Measurements from ENCODE around the gene AAMP. TPM values are rescaled to one million over a fixed set of nuclear protein-coding genes. Genes with fewer than 3 reads are reported as not detected.

Gene AAMP
- total RNA-seq, 1 donor from 2014 or later: 59.9 TPM

Small RNAs within 50 kb of the gene (microRNA-seq; reads per million reads assigned to microRNA genes)
- 2.9 reads per million for gene MIR6513

Other genes with a start within 250 kb of the AAMP start
- 0.36 TPM for gene RUFY4, start 200.9 kb downstream of the AAMP start, total RNA-seq
- gene CXCR2, start 144.1 kb downstream of the AAMP start, total RNA-seq: 9.1 TPM
- 4.9 TPM for gene CXCR1, start 103.2 kb downstream of the AAMP start, total RNA-seq
- gene ARPC2, start 52.9 kb downstream of the AAMP start, total RNA-seq: 243 TPM
- gene GPBAR1, start 9.1 kb downstream of the AAMP start, total RNA-seq: 0.94 TPM
- 56.3 TPM for gene PNKD, start 382 bp upstream of the AAMP start, total RNA-seq
- 211 TPM for gene TMBIM1, start 22.4 kb upstream of the AAMP start, total RNA-seq
- gene CATIP, start 86.7 kb upstream of the AAMP start, total RNA-seq: not detected
- gene SLC11A1, start 112.1 kb upstream of the AAMP start, total RNA-seq: 36.6 TPM
- gene CTDSP1, start 129.7 kb upstream of the AAMP start, total RNA-seq: 148 TPM
- gene VIL1, start 149.0 kb upstream of the AAMP start, total RNA-seq: not detected

Measured in sciatic nerve (tissue), 1 donor.